Lower lobe of right lung (tissue), 2 donors: Measurements from ENCODE around the gene RAB10. TPM values are rescaled to one million over a fixed set of nuclear protein-coding genes. Genes with fewer than 3 reads are reported as not detected.

ENCODE experiments used
- ATAC-seq, 2 donors: fragments of 200-7000 bp; cut with Tn5 transposase; one replicate each; pipeline ENCODE4 v1.9.1; 2020 to 2022; ENCODE audit warnings: mild to moderate bottlenecking in 2 of 2, moderate library complexity in 2 of 2
- DNase-seq: peaks from one replicate; pipeline ENCODE4 v3.0.0-alpha.2; 2020
- H3K27ac ChIP-seq: fragments of 200-600 bp; one replicate; pipeline ENCODE4 v1.8.0; 2022
- H3K27me3 ChIP-seq: fragments of 200-600 bp; one replicate; pipeline ENCODE4 v1.8.0; 2022; ENCODE audit warnings: low read depth
- H3K36me3 ChIP-seq: fragments of 200-600 bp; one replicate; pipeline ENCODE4 v1.8.0; 2022; ENCODE audit warnings: mild to moderate bottlenecking
- H3K4me1 ChIP-seq: fragments of 200-600 bp; one replicate; pipeline ENCODE4 v1.8.0; 2022
- H3K4me3 ChIP-seq: fragments of 200-600 bp; one replicate; pipeline ENCODE4 v1.8.0; 2022; ENCODE audit warnings: mild to moderate bottlenecking
- H3K9me3 ChIP-seq: fragments of 200-600 bp; one replicate; pipeline ENCODE4 v1.8.0; 2022
- CTCF ChIP-seq: fragments of 200-600 bp; IDR thresholded peaks from one replicate; pipeline ENCODE4 v1.8.0; 2022; ENCODE audit warnings: antibody characterized with exemption, mild to moderate bottlenecking
- intact Hi-C: fragments of 100-400 bp; cut with DNase I; formaldehyde crosslinking; loops from one replicate; pipeline ENCODE4 v1.11.0; 2022
- long read RNA-seq: library from polyadenylated mRNA; unstranded; transcript quantifications from one replicate; pipeline ENCODE4 v2.0.0, GENCODE V29; 2021
- total RNA-seq: library from RNA; stranded (reverse); fragmentation: NEBNext Ultra II Directional; extraction: Animal tissue kit (Norgen Biotek cat#: 25700); gene quantifications from one replicate; pipeline ENCODE4 v1.2.1, GENCODE V29; 2021
- donor health status: DM: no; HTN: yes; CAD: no; lungs with severe emphysema.

RAB10 gene
- 113 TPM for total RNA-seq
- long read RNA-seq, transcript RAB10-201 (6 exons, 3,535 nt): major isoform, 173 of 207 reads
- long read RNA-seq, partial matches to known transcripts: 13 of 207 reads
- long read RNA-seq, other reads (novel, unspliced or antisense): 21 of 207 reads

- Histone ChIP-seq H3K36me3 (peaks cover 21% of the 10 kb centered on the region), H3K4me3 (peak within 1 kb of the TSS; percentile 91), H3K9me3 (no peaks in the 10 kb centered on the region), H3K27me3 (no peaks in the 10 kb centered on the region), H3K4me1 (peaks cover 36% of the 10 kb centered on the region), H3K27ac (peak within 1 kb of the TSS; percentile 97)
- TF ChIP-seq CTCF: peak; percentile 29
- ATAC-seq (peak; percentile 97 to 99), DNase-seq (peak; percentile 100)
- intact Hi-C loops: no loop called here
Observed at GRCh38 chr2:26033818-26034636, at the start of gene RAB10. Gene RAB10, plus strand, starts transcription at chr2:26034084. Its CDS starts 525 bp downstream, at chr2:26034609.

- no peak for TF ChIP-seq CTCF
- no peak for DNase-seq
- Histone ChIP-seq H3K4me1 (peaks cover 6% of the 10 kb centered on the region), H3K27ac (no peak overlapping the region), H3K4me3 (no peak overlapping the region), H3K27me3 (no peaks in the 10 kb centered on the region), H3K9me3 (no peaks in the 10 kb centered on the region), H3K36me3 (no peaks in the 10 kb centered on the region)
- ATAC-seq: no peak
- intact Hi-C loops: no loop called here
Observed at GRCh38 chr2:25988134-25988533, 45.8 kb upstream of the RAB10 start.

- H3K27ac ChIP-seq: no peak overlapping the region
- intact Hi-C loops: no loop called here
- no peaks in the 10 kb centered on the region for H3K36me3 ChIP-seq
- ATAC-seq (no peak), DNase-seq (no peak)
- no peak for TF ChIP-seq CTCF
- H3K4me3 ChIP-seq: no peak overlapping the region
- H3K27me3 ChIP-seq: no peaks in the 10 kb centered on the region
- peaks cover 6% of the 10 kb centered on the region for H3K4me1 ChIP-seq
- H3K9me3 ChIP-seq: no peaks in the 10 kb centered on the region
Observed at GRCh38 chr2:25989154-25989553, 44.7 kb upstream of the RAB10 start.

- intact Hi-C loops: no loop called here
- no peak overlapping the region for H3K27ac ChIP-seq
- peak; percentile 18 to 48 for ATAC-seq
Observed at GRCh38 chr2:25991965-25992364, 41.9 kb upstream of the RAB10 start.

GRCh38 chr2:25992556-25992955, 41.3 kb upstream of the RAB10 start:
- intact Hi-C loops: no loop called here
- Histone ChIP-seq H3K4me3 (no peak overlapping the region), H3K4me1 (peaks cover 6% of the 10 kb centered on the region), H3K27ac (no peak overlapping the region), H3K27me3 (no peaks in the 10 kb centered on the region), H3K9me3 (no peaks in the 10 kb centered on the region), H3K36me3 (no peaks in the 10 kb centered on the region)
- ATAC-seq: no peak
- TF ChIP-seq CTCF: no peak
- no peak for DNase-seq

More at GRCh38 chr2:25991965-25992364, 41.9 kb upstream of the RAB10 start:
- Histone ChIP-seq H3K36me3 (no peaks in the 10 kb centered on the region), H3K4me3 (no peak overlapping the region), H3K9me3 (no peaks in the 10 kb centered on the region), H3K4me1 (peaks cover 6% of the 10 kb centered on the region), H3K27me3 (no peaks in the 10 kb centered on the region)
- DNase-seq: no peak
- no peak for TF ChIP-seq CTCF
